ENCODE measurements around the gene MRPL16.

MRPL16 gene

GRCh38 chr11:59761993-59762392 lies 48.6 kb downstream of the MRPL16 start:
- Histone ChIP-seq H3K4me3 (ENCODE audit: low read depth, low read length) (no peak overlapping the region), H3K4me1 (ENCODE audit: control insufficient read depth, insufficient read depth, low read length) (no peaks in the 10 kb centered on the region), H3K27ac (ENCODE audit: extremely low read depth, low read depth, low read length) (no peak overlapping the region), H3K9me3 (ENCODE audit: control insufficient read depth, insufficient read depth, low read depth, low read length) (no peaks in the 10 kb centered on the region), H3K36me3 (ENCODE audit: control insufficient read depth in 2 of 2, insufficient read depth in 1 of 2, low read length in 2 of 2) (peaks cover 0 to 23% of the 10 kb centered on the region in 2 experiments; a peak in 1 of 3 replicates)
- CTCF ChIA-PET, result no interaction called here
- POLR2A ChIA-PET, result no interaction called here
- no peak for TF ChIP-seq IKZF3 (tag by site-specific recombination; IDR thresholded peaks at IDR 0.05)
- no peak for TF ChIP-seq ZNF146 (tag by site-specific recombination; IDR thresholded peaks at IDR 0.05)
- TF ChIP-seq KLF10 (tag by site-specific recombination; IDR thresholded peaks at IDR 0.05), result no peak
- no peak for TF ChIP-seq ZSCAN4 (tag by site-specific recombination; IDR thresholded peaks at IDR 0.05)
- TF ChIP-seq ZNF18 (tag by site-specific recombination; IDR thresholded peaks at IDR 0.05), result no peak
- TF ChIP-seq ZNF266 (tag by site-specific recombination; IDR thresholded peaks at IDR 0.05; ENCODE audit: low read depth), result no peak

- Histone ChIP-seq H3K4me3 (ENCODE audit: low read depth, low read length) (no peak overlapping the region), H3K36me3 (ENCODE audit: control insufficient read depth in 2 of 2, insufficient read depth in 1 of 2, low read length in 2 of 2) (peaks cover 0 to 23% of the 10 kb centered on the region in 2 experiments; a peak in 1 of 3 replicates), H3K27ac (ENCODE audit: extremely low read depth, low read depth, low read length) (no peak overlapping the region), H3K4me1 (ENCODE audit: control insufficient read depth, insufficient read depth, low read length) (no peaks in the 10 kb centered on the region), H3K9me3 (ENCODE audit: control insufficient read depth, insufficient read depth, low read depth, low read length) (no peaks in the 10 kb centered on the region)
- CTCF ChIA-PET, result no interaction called here
- POLR2A ChIA-PET, result no interaction called here
- TF ChIP-seq ZNF48 (tag by site-specific recombination; IDR thresholded peaks at IDR 0.05), result no peak
- TF ChIP-seq ZBTB26 (tag by site-specific recombination; optimal IDR thresholded peaks at IDR 0.05), result no peak
- TF ChIP-seq ZNF510 (tag by site-specific recombination; IDR thresholded peaks at IDR 0.05; ENCODE audit: insufficient replicate concordance), result no peak
- TF ChIP-seq ZSCAN23 (tag by site-specific recombination; IDR thresholded peaks at IDR 0.05), result no peak
- no peak for TF ChIP-seq ZXDB (tag by site-specific recombination; IDR thresholded peaks at IDR 0.05)
- no peak for TF ChIP-seq KLF16 (tag by site-specific recombination; IDR thresholded peaks at IDR 0.05)
- TF ChIP-seq TSHZ1 (tag by site-specific recombination; IDR thresholded peaks at IDR 0.05; ENCODE audit: borderline replicate concordance), result no peak
- TF ChIP-seq KLF10 (tag by site-specific recombination; IDR thresholded peaks at IDR 0.05), result no peak
- no peak for TF ChIP-seq ZNF692 (tag by site-specific recombination; IDR thresholded peaks at IDR 0.05)
- no peak for TF ChIP-seq ZNF501 (tag by site-specific recombination; IDR thresholded peaks at IDR 0.05)
- no peak for TF ChIP-seq SALL2 (tag by site-specific recombination; IDR thresholded peaks at IDR 0.05; ENCODE audit: borderline replicate concordance)
- no peak for TF ChIP-seq ZNF174 (tag by site-specific recombination; IDR thresholded peaks at IDR 0.05)
- no peak for TF ChIP-seq CTCF (tag by site-specific recombination; IDR thresholded peaks at IDR 0.05)
- TF ChIP-seq ZNF24 (tag by site-specific recombination; IDR thresholded peaks at IDR 0.05), result no peak
- TF ChIP-seq ZNF704 (tag by site-specific recombination; IDR thresholded peaks at IDR 0.05), result no peak
- TF ChIP-seq ZNF549 (tag by site-specific recombination; IDR thresholded peaks at IDR 0.05), result no peak
- no peak for TF ChIP-seq ZFP41 (tag by site-specific recombination; IDR thresholded peaks at IDR 0.05; ENCODE audit: borderline replicate concordance)
These were observed 49.8 kb downstream of the MRPL16 start for GRCh38 chr11:59760771-59761170.

Data from HEK293 (cell line).